Epithelial cell of proximal tubule (primary cell): ENCODE measurements around the gene GIPC1. TPM values are rescaled to one million over a fixed set of nuclear protein-coding genes. Genes with fewer than 3 reads are reported as not detected.
"Not testable (repeated sequence)": the region's sequence is repeated elsewhere in the genome, so short reads cannot be mapped to it uniquely, and the experiment has no call there.

ENCODE experiments used
- DNase-seq: peaks from one replicate; pipeline ENCODE4 v3.0.0-alpha.2; 2011; ENCODE audit warnings: low read depth
- H3K4me3 ChIP-seq: 2 replicates; pipeline ENCODE4 v1.5.1; 2011; ENCODE audit warnings: low read depth, mild to moderate bottlenecking, low read length
- total RNA-seq: library from RNA; depleted of rRNA; stranded (reverse); fragments of >200 nt; gene quantifications from 2 replicates; pipeline ENCODE4 v1.2.3, GENCODE V29; 2015
- TF ChIP-seq, protein P1 (sequence below): conservative IDR thresholded peaks from 2 replicates; pipeline ENCODE4 v1.5.1; 2012; ENCODE audit warnings: low read depth, mild to moderate bottlenecking, low read length

Gene GIPC1
- total RNA-seq, 1 donor from 2014 or later, result 218 TPM

DNA sequence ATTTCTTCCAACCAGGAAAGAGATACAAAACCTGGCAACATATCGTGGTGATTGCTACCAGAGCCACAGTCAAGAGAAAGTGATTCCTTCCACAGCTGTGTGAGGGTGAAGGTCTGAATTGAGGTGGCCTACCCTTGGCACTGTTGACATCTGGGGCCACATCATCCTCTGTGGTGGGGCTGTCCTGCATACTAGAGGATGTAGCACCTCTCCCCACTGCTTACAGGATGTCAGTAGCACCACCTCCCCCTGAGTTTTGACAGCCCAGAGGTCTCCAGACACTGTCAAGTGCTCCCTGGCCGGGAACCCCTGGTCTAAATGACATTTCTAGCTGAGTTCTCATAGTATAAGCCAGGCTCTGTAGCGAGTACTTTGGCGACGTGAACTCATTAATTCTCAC is 36.2 kb downstream of the GIPC1 start:
- TF ChIP-seq, protein P1, sequence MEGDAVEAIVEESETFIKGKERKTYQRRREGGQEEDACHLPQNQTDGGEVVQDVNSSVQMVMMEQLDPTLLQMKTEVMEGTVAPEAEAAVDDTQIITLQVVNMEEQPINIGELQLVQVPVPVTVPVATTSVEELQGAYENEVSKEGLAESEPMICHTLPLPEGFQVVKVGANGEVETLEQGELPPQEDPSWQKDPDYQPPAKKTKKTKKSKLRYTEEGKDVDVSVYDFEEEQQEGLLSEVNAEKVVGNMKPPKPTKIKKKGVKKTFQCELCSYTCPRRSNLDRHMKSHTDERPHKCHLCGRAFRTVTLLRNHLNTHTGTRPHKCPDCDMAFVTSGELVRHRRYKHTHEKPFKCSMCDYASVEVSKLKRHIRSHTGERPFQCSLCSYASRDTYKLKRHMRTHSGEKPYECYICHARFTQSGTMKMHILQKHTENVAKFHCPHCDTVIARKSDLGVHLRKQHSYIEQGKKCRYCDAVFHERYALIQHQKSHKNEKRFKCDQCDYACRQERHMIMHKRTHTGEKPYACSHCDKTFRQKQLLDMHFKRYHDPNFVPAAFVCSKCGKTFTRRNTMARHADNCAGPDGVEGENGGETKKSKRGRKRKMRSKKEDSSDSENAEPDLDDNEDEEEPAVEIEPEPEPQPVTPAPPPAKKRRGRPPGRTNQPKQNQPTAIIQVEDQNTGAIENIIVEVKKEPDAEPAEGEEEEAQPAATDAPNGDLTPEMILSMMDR, result no peak
- H3K4me3 ChIP-seq, result no peak overlapping the region
- no peak for DNase-seq

- DNase-seq, H3K4me3 ChIP-seq: not testable (repeated sequence)
Observed at GRCh38 chr19:14452303-14452702, 43.6 kb downstream of the GIPC1 start.

- no peak for DNase-seq
- TF ChIP-seq, protein P1, result no peak
- no peak overlapping the region for H3K4me3 ChIP-seq
Observed at GRCh38 chr19:14450876-14451275, 45.1 kb downstream of the GIPC1 start.

DNA sequence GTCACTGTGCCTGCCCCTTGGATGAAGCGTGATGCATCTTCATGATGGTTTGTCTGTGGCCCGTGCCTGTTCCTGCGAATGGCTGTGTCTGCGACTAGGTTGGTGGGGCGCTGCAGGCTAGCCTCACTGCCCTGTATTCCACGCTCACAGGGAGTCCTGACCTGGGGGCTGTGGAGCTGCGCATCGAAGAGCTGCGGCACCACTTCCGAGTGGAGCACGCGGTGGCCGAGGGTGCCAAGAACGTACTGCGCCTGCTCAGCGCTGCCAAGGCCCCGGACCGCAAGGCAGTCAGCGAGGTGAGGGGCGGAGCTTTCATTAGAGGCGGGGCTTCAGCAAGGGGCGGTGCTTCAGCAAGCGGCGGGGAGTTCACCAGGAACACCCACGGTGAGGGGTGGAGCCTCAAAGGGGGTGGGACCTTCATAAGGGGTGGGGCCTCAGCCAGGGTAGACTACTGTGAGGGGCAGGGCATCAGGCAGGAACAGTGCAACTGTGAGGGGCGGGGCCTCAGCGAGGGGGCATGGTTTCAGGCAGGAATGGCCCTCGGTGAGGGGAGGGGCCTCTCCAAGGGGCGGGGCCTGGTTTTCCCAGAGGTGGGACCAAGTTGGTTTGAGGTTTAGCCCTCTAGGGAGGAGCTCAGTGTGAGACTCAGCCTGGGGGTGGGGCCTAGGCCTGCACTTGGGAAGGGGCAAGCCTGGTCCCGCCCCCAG is 45.6 kb downstream of the GIPC1 start:
- TF ChIP-seq, protein P1, result no peak
- no peak overlapping the region for H3K4me3 ChIP-seq
- DNase-seq, result no peak

DNA sequence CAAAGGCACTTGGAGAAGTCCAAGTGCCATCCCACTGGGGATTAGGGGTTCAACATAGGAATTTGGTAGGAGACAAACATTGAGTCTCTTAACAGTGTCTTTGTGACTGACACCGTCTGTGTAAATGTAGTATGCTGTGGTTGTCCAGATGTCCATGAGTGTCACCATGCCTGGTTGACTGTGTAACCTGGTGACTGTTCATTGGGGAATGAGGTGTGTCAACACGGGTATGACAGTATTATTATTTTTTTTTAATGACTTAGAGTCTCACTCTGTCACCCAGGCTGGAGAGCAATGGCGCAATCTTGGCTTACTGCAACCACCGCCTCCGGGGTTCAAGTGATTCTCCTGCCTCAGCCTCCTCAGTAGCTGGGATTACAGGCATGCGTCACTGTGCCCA is 46.6 kb downstream of the GIPC1 start:
- no peak for DNase-seq
- TF ChIP-seq, protein P1, result no peak
- H3K4me3 ChIP-seq, result no peak overlapping the region

- no peak overlapping the region for H3K4me3 ChIP-seq
- DNase-seq, result no peak
- TF ChIP-seq, protein P1, result no peak
Observed at GRCh38 chr19:14446336-14447036, 49.4 kb downstream of the GIPC1 start.

DNA sequence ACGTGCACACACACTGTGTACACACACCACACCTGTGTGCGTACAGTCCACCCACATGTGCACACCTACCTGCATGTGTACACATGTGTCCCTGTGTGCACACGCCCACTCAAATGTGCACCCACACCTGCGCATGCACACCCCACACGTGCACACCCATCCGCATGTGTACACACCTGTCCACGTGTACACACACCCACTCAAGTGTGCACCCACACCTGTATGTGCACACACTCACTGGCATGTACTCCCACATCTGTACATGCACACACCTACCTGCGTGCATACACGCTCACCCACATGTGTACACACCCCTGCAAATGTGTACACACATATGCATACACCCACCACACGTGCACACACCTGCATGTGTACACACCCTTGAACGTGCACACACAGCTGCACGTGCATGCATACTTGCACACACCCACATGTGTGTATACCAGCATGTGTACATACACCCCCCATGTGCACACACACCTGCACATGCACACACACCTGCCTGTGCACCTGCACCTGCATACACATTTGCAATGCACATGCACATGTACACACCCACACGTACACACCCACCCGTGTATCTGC is 52.2 kb downstream of the GIPC1 start:
- TF ChIP-seq, protein P1, result no peak
- no peak for DNase-seq
- no peak overlapping the region for H3K4me3 ChIP-seq
